Stimulated activated CD8-positive, alpha-beta memory T cell treated with anti-CD3 and anti-CD28 coated beads, Interleukin-12 subunit alpha, Interleukin-12 subunit beta, amount 100 ng/mL, for 1 hour (primary cell): ENCODE data around the gene LDAH.

ENCODE experiments used
- DNase-seq: peaks from one replicate; pipeline ENCODE4 v3.0.0-alpha.2; 2020; ENCODE audit warnings: low read depth

The LDAH gene

DNA sequence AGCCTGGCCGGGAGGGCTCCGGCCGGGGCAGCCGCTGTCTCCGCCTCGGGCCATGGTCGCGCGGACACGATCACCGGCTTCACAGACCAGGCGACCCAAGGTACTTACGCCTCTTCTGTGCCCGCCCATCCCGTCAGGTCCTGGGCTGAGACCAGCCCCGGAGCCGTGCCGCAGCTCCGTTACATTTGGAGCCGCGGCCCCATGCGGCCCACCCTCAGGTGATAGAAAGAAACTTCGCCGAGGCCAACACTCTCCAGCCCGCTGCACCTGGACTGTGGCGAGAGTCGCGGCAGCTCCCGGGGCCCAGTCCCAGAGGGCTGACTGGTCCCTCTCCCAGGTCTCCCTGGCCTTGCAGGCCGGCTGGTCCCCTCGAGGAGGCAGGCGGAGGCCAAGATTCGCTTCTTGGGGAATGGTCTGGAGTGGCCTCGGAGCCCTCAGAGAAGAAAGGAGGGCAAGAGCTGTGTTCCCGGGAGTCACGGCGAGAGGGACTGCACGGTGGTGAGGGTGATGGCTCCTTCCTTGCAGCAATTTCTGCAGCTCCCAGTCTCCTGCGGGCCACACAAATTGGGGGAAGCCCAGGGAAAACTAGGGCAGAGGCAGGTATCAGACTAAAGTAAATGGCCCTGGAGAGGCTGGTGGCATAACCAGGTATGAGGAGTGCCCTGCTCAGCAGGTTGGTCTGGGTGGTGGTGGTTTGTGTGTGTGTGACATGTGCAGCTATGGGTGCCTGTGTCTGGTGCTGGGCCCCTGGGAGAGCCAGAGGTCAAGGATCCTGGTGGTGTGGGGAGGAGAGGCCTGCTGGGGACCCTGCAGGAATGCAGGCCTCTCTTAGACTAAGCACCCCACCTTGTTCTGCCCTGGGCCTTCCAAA, 155.1 kb downstream of the LDAH start:
- no peak for DNase-seq

DNA sequence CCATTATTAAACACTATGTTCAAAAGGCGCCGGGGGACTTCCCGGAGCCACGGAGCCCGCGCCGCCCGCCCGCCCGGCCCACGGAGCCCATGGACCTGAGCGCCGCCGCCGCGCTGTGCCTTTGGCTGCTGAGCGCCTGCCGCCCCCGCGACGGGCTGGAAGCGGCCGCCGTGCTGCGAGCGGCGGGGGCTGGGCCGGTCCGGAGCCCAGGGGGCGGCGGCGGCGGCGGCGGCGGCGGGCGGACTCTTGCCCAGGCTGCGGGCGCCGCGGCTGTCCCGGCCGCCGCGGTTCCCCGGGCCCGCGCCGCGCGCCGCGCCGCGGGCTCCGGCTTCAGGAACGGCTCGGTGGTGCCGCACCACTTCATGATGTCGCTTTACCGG, 155.8 kb downstream of the LDAH start:
- DNase-seq = no peak

DNA sequence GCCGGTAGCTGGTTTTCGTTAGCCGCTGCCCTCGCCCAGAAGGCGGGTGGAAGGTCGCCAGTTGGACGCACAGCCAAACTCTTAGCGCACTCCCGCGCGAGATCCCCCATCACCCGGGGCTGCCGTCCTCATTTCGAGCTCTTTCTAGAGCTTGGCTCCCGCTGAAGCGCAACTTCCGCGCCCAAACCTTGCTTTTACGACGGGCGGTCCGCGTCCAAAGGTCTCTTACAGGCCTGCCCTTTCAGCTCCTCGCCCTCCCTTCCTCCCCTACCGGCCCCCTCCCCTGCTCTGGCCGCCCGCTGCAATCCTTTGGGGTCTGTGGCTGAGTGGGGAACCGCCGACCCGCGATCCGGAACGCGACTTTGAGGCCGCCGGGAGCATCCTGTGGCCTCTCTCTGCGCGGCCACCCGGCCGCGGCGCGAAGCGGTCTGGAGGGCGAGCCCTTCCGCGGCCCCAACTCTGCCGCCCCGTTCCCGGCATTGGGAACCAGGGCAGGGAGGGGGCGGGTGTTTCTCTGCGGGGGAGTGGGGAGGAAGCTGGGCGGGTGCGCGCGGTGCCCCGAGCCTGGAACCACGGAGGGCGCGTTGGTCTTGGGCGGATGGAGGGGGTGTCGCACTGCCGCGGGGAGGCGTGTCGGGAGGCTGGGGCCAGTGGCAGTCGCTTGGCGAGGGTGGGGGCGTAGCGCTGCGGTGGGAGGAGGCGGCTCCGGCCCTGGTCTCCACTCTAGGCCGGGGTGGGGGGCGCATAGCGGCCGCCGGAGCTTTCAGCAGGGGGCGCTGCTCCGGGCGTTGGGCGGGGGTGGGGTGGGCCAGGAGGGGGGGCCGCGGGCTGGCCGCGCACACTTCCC, 156.4 kb downstream of the LDAH start, which contains the start of gene GDF7:
TSS of gene GDF7 (plus strand) at position 841 of the 847 bp plus-strand sequence. CDS start 96 bp downstream, outside the sequence.
- no peak for DNase-seq

DNA sequence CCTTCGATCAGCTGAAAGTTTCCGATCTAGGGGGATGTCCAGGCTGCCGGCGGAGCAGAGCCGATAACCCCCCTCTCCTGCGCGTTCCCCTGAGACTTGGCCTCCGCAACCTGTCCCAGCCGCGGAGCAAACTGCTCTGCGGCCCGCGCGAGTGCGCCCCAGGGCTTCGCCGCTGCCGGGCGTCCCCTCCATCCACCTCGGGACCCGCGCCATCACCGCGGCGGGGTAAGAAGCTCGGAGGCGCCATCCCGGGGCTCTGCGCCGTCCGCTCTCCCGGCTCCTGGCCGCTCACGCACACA, 156.9 kb downstream of the LDAH start:
- DNase-seq = no peak

GRCh38 chr2:20665243-20666004, 157.5 kb downstream of the LDAH start:
- no peak for DNase-seq

GRCh38 chr2:20664431-20665242, 158.3 kb downstream of the LDAH start:
- no peak for DNase-seq

- no peak for DNase-seq
These were observed 158.9 kb downstream of the LDAH start for GRCh38 chr2:20664071-20664390.

DNA sequence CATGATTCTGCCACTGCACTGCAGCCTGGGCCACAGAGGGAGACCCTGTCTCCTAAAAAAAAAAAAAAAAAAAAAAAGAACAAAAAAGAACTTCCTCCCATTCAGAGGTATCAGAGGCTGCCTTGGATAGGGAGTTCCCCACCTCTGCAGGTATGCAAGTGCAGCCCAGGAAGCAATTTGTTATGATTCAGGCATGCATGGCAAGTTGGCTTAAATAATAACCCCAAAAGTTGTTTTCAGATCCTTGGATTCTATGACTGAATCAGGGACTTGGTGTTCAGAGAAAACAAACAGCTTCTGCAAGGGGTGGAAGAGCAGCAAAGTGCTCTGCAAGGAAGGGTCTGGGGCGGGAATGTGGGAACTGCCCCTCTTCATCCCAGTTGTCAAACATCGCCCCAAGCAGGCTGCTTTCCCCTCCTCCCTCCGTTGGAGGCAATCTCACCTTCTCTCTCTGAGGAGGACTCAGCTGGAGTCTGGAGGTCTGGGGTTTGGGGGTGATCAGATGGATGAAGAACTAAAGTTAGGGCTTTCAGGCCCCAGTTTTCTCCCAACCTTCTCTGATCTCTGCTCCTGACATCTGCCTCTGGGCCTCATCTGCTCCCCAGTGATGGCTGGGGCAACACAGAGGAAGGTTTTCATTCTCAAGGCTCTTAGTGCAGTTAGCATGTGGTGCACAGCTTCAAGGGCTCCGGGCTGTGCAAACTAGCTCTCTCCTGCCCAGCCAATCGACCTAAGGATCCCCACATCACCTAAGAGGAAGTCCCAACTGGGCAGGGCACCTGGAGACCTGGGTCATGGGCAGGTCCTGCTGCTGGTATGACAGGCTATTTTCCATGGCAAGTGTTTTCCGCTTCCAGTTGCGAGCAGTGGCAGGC, 159.5 kb downstream of the LDAH start:
- no peak for DNase-seq

DNA sequence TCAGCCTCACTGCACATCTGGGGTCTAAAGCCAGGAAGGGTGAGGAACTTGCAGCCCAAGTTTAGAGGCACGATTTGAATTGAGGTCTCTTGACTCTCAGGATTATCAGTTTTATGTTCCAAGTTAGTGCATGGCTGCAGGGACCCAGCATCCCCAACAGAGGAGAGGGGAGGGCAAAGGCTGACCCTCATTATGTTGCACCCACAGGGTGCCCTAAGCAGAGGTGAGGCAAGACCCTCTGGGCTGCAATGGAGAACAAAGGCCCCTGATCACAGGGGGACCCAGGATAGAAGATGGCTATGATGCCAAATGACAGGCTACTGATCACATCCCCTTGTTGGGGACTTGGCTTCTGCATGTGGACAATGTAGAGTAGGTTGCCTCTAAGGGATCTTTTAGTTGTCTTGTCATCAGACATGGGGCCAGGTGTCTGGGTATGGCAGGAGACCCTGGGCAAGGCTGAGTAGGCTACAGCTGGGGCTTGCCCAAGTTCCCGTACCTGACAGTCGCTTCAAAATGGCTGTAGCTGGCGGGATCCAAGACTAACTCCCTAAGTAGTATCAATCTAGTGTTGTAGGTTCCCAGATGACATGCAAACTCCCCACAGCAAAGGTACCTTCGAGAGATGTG, 160.5 kb downstream of the LDAH start:
- no peak for DNase-seq

DNA sequence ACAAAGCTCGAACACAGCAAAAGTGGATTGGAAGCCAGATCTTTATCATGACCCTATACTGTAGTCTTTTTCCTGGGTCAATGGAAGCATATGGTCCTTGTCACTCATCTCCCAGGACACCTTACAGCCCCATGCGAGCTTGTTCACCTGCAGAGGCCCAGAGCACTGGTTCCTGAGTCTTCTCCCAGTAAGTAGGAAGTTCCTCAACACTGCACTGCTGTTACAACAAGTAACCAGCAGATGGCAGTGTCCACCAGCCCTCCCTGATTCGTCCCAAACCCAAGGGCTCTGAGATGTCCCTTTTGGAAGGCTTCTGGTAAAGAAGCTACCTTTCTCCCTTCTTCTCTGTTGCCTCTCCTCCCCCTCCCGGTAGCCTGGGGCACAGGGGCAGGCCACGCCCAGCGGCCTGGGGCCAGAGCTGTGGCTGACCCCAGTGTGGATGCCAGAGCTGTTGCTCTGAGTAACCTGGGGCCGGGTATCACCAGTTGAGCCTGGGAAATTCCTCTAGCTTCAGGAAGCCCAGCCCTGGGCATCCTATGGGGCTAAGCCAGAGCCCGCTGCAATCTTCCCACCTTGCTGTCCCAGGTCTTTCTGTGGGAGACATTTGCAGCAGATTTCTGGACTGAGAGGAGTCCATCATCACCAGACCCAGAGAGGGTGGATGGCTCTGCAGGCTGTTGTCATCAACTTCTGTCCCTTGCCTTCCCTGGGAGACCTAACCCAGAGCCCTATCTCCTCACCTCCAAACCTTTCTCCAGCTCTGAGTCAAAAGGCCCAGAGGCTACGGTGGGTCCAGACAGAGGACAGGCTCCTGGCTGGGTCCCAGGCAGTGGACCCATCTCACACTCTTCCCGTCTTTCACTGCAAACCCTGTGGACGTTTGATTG, 161.2 kb downstream of the LDAH start:
- peak; percentile 46 for DNase-seq

GRCh38 chr2:20660506-20661420, 162.1 kb downstream of the LDAH start:
- no peak for DNase-seq

GRCh38 chr2:20657522-20658235, 165.2 kb downstream of the LDAH start:
- DNase-seq = no peak

- no peak for DNase-seq
These were observed 166.3 kb downstream of the LDAH start for GRCh38 chr2:20656561-20656960.

GRCh38 chr2:20654535-20654813, 168.4 kb downstream of the LDAH start:
- no peak for DNase-seq

GRCh38 chr2:20653695-20654534, 169.0 kb downstream of the LDAH start:
- no peak for DNase-seq

GRCh38 chr2:20652673-20653575, 170.0 kb downstream of the LDAH start:
- no peak for DNase-seq
